Measurements from ENCODE around the gene BMF.

- TF ChIP-seq CTCF (IDR thresholded peaks at IDR 0.05) (no peak), POLR2AphosphoS5 (IDR thresholded peaks at IDR 0.05) (no peak)
These were observed 59.7 kb downstream of the BMF start for GRCh38 chr15:40048926-40049475.

Measured in transverse colon (tissue), 4 donors.